C4-2B (cell line): ENCODE measurements around the gene PPIA.

ENCODE experiments used
- ZFX ChIP-seq: fragments of 450-650 bp; IDR thresholded peaks from 2 replicates; pipeline ENCODE4 v1.6.1; 2017
- TF ChIP-seq, protein P1 (sequence below): fragments of 450-650 bp; conservative IDR thresholded peaks from 2 replicates; pipeline ENCODE4 v1.5.1; 2017; ENCODE audit warnings: mild to moderate bottlenecking

DNA sequence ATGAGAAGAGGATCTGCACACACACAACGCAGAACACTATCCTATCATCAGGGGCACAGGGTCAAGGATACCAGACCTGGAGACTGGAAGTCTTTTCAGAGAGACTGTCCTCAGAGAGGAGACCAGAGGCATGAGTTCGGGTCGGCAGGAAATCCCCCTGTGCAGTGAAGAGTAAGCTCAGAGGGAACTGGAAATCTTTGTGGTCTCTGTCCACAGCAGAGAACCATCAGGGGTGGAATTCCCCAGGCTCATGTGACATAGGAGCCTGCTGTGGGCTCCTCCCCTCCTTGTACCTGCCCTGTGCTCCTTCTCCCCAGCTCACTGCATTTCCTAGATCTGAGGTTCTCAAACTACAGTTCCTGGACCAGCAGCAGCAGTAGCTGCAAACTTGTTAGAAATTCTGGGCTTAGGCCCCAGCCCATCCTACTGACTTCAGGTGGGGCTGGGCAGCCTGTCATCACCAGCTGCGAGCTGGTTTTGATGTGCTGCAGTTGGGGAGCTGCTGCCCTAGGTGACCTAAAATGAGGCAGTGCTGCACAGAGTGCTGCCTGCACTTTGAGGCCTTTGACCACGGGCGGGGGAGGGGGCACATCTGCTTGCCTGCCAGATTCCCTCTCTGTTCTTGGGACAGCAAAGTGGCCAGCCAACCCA lies 45.4 kb upstream of the PPIA start:
- TF ChIP-seq, protein P1, sequence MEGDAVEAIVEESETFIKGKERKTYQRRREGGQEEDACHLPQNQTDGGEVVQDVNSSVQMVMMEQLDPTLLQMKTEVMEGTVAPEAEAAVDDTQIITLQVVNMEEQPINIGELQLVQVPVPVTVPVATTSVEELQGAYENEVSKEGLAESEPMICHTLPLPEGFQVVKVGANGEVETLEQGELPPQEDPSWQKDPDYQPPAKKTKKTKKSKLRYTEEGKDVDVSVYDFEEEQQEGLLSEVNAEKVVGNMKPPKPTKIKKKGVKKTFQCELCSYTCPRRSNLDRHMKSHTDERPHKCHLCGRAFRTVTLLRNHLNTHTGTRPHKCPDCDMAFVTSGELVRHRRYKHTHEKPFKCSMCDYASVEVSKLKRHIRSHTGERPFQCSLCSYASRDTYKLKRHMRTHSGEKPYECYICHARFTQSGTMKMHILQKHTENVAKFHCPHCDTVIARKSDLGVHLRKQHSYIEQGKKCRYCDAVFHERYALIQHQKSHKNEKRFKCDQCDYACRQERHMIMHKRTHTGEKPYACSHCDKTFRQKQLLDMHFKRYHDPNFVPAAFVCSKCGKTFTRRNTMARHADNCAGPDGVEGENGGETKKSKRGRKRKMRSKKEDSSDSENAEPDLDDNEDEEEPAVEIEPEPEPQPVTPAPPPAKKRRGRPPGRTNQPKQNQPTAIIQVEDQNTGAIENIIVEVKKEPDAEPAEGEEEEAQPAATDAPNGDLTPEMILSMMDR = no peak
- TF ChIP-seq ZFX = no peak
